Vagina (tissue), 2 donors: ENCODE data around the gene DAZAP2.
"Not testable (repeated sequence)": the region's sequence is repeated elsewhere in the genome, so short reads cannot be mapped to it uniquely, and the experiment has no call there.

Source experiments
- CTCF ChIP-seq, 3 experiments: fragments of 450-650 bp in 2 of 3; fragments of 200-600 bp in 1 of 3; sonication (generic) in 1 of 3; IDR thresholded peaks; one replicate each; pipeline ENCODE4 v1.5.1; 2017 to 2019; ENCODE audit warnings: antibody characterized with exemption in 3 of 3, mild to moderate bottlenecking in 2 of 3, moderate library complexity in 2 of 3
- POLR2AphosphoS5 ChIP-seq, 2 donors: sonication (generic); formaldehyde crosslinking; IDR thresholded peaks; one replicate each; pipeline ENCODE4 v1.9.0; 2017; ENCODE audit warnings: antibody characterized with exemption in 2 of 2, mild to moderate bottlenecking in 2 of 2, low read depth in 1 of 2; ENCODE audit not compliant: insufficient read depth in 1 of 2

- not testable (repeated sequence) for TF ChIP-seq CTCF (IDR thresholded peaks at IDR 0.05); POLR2AphosphoS5 (IDR thresholded peaks at IDR 0.05; ENCODE audit: insufficient read depth in 1 of 2, low read depth in 1 of 2)
These were observed 53.2 kb downstream of the DAZAP2 start for GRCh38 chr12:51291603-51292513.
